MM.1S (cell line): ENCODE results near the gene ZNF282.

Experiments
- DNase-seq: peaks from one replicate; pipeline ENCODE4 v3.0.0-alpha.2; 2015
- H2AFZ ChIP-seq: fragments of 300-600 bp; sonication (generic); 2 replicates; pipeline ENCODE4 v1.6.0; 2016; ENCODE audit warnings: antibody characterized with exemption, low read length
- H3F3A ChIP-seq: fragments of 300-600 bp; sonication (generic); 2 replicates; pipeline ENCODE4 v1.6.1; 2016; ENCODE audit warnings: mild to moderate bottlenecking, antibody characterized with exemption, low read length, moderate library complexity, mixed read lengths; ENCODE audit not compliant: insufficient read depth
- H3K27ac ChIP-seq: fragments of 300-600 bp; sonication (generic); 2 replicates; pipeline ENCODE4 v1.5.1; 2016; ENCODE audit warnings: mild to moderate bottlenecking, low read length
- H3K27me3 ChIP-seq: fragments of 300-600 bp; sonication (generic); replicated peaks from 2 replicates; pipeline ENCODE4 v1.6.0; 2016; ENCODE audit warnings: low read length; ENCODE audit not compliant: insufficient read depth
- H3K36me3 ChIP-seq: fragments of 300-600 bp; sonication (generic); replicated peaks from 2 replicates; pipeline ENCODE4 v1.6.1; 2016; ENCODE audit warnings: mild to moderate bottlenecking, low read length, mixed read lengths; ENCODE audit not compliant: insufficient read depth
- H3K4me1 ChIP-seq: fragments of 300-600 bp; sonication (generic); 2 replicates; pipeline ENCODE4 v1.6.1; 2016; ENCODE audit warnings: low read length, mixed read lengths
- H3K4me2 ChIP-seq: fragments of 300-600 bp; sonication (generic); 2 replicates; pipeline ENCODE4 v1.6.0; 2016; ENCODE audit warnings: low read depth, low read length
- H3K4me3 ChIP-seq: fragments of 300-600 bp; sonication (generic); 2 replicates; pipeline ENCODE4 v1.5.1; 2016; ENCODE audit warnings: low read length, mixed read lengths
- H3K79me2 ChIP-seq: fragments of 300-600 bp; sonication (generic); 2 replicates; pipeline ENCODE4 v1.6.1; 2016; ENCODE audit warnings: mixed run types, low read length, mixed read lengths
- H3K9ac ChIP-seq: fragments of 300-600 bp; sonication (generic); 2 replicates; pipeline ENCODE4 v1.6.1; 2016; ENCODE audit warnings: low read length, mixed read lengths
- H3K9me2 ChIP-seq: fragments of 300-600 bp; sonication (generic); replicated peaks from 2 replicates; pipeline ENCODE4 v1.6.1; 2016; ENCODE audit warnings: mild to moderate bottlenecking, low read length, mixed read lengths; ENCODE audit not compliant: insufficient read depth
- H3K9me3 ChIP-seq: fragments of 300-600 bp; sonication (generic); replicated peaks from 2 replicates; pipeline ENCODE4 v1.6.1; 2016; ENCODE audit warnings: mild to moderate bottlenecking, low read length, mixed read lengths; ENCODE audit not compliant: insufficient read depth
- H4K20me1 ChIP-seq: fragments of 300-600 bp; sonication (generic); 2 replicates; pipeline ENCODE4 v1.6.1; 2016; ENCODE audit warnings: mild to moderate bottlenecking, low read length, moderate library complexity, mixed read lengths; ENCODE audit not compliant: insufficient read depth
- CTCF ChIP-seq: fragments of 300-600 bp; sonication (generic); IDR thresholded peaks from 2 replicates; pipeline ENCODE4 v1.5.1; 2016; ENCODE audit warnings: antibody characterized with exemption, low read length, mixed read lengths
- EZH2 ChIP-seq: fragments of 300-600 bp; sonication (generic); optimal IDR thresholded peaks from 2 replicates; pipeline ENCODE3; 2017; ENCODE audit warnings: low read depth, mild to moderate bottlenecking, antibody characterized with exemption, low read length, mixed read lengths
- EZH2phosphoT487 ChIP-seq: fragments of 300-600 bp; sonication (generic); IDR thresholded peaks from 2 replicates; pipeline ENCODE4 v1.6.1; 2018; ENCODE audit warnings: antibody characterized with exemption, low read length

ZNF282 gene

GRCh38 chr7:149188213-149188612, 7.1 kb upstream of the ZNF282 start:
- Histone ChIP-seq H3K9me3 (no peaks in the 10 kb centered on the region), H3K36me3 (no peaks in the 10 kb centered on the region), H3K4me2 (no peak overlapping the region), H2AFZ (no peak overlapping the region), H4K20me1 (no peaks in the 10 kb centered on the region), H3K27ac (no peak overlapping the region), H3F3A (no peaks in the 10 kb centered on the region; the same call in 1 of the 2 replicates), H3K9ac (no peak overlapping the region), H3K4me1 (no peaks in the 10 kb centered on the region), H3K9me2 (no peaks in the 10 kb centered on the region), H3K4me3 (no peak overlapping the region), H3K79me2 (no peaks in the 10 kb centered on the region), H3K27me3 (no peaks in the 10 kb centered on the region)
- DNase-seq: no peak
- TF ChIP-seq CTCF (no peak), EZH2phosphoT487 (no peak), EZH2 (no peak)

GRCh38 chr7:149188637-149189259, 6.6 kb upstream of the ZNF282 start:
- H2AFZ ChIP-seq: no peak overlapping the region
- no peaks in the 10 kb centered on the region for H4K20me1 ChIP-seq
- H3K4me1 ChIP-seq: no peaks in the 10 kb centered on the region
- no peaks in the 10 kb centered on the region for H3K27me3 ChIP-seq
- H3K9me3 ChIP-seq: no peaks in the 10 kb centered on the region
- H3K4me2 ChIP-seq: no peak overlapping the region
- H3K36me3 ChIP-seq: no peaks in the 10 kb centered on the region
- H3F3A ChIP-seq: no peaks in the 10 kb centered on the region; the same call in 1 of the 2 replicates
- no peak for DNase-seq
- H3K27ac ChIP-seq: no peak overlapping the region
- H3K9me2 ChIP-seq: no peaks in the 10 kb centered on the region
- no peak overlapping the region for H3K4me3 ChIP-seq
- TF ChIP-seq EZH2phosphoT487 (no peak), EZH2 (no peak), CTCF (no peak)
- H3K79me2 ChIP-seq: no peaks in the 10 kb centered on the region
- no peak overlapping the region for H3K9ac ChIP-seq

GRCh38 chr7:149191851-149192250, 3.5 kb upstream of the ZNF282 start:
- H2AFZ ChIP-seq: no peak overlapping the region

More at GRCh38 chr7:149191851-149192250, 3.5 kb upstream of the ZNF282 start:
- Histone ChIP-seq H3K4me2 (no peak overlapping the region), H3F3A (peaks cover 7% of the 10 kb centered on the region; the same call in 1 of the 2 replicates), H3K27ac (no peak overlapping the region), H3K4me3 (no peak overlapping the region), H3K9me3 (no peaks in the 10 kb centered on the region), H4K20me1 (no peaks in the 10 kb centered on the region), H3K9me2 (no peaks in the 10 kb centered on the region), H3K36me3 (no peaks in the 10 kb centered on the region), H3K27me3 (no peaks in the 10 kb centered on the region), H3K79me2 (peaks cover 10% of the 10 kb centered on the region), H3K4me1 (peaks cover 4% of the 10 kb centered on the region), H3K9ac (no peak overlapping the region)
- DNase-seq: no peak
- TF ChIP-seq EZH2 (no peak), EZH2phosphoT487 (no peak), CTCF (no peak)
